HG03135 (cell line): Measurements from ENCODE around the gene SNX9.
"Not testable (repeated sequence)": the region's sequence is repeated elsewhere in the genome, so short reads cannot be mapped to it uniquely, and the experiment has no call there.

Experiments used
- ATAC-seq: cut with Tn5 transposase; IDR thresholded peaks from one replicate; pipeline ENCODE4 v1.9.1; 2021; ENCODE audit warnings: mild to moderate bottlenecking, moderate library complexity; ENCODE audit not compliant: unreplicated experiment

SNX9 gene

DNA sequence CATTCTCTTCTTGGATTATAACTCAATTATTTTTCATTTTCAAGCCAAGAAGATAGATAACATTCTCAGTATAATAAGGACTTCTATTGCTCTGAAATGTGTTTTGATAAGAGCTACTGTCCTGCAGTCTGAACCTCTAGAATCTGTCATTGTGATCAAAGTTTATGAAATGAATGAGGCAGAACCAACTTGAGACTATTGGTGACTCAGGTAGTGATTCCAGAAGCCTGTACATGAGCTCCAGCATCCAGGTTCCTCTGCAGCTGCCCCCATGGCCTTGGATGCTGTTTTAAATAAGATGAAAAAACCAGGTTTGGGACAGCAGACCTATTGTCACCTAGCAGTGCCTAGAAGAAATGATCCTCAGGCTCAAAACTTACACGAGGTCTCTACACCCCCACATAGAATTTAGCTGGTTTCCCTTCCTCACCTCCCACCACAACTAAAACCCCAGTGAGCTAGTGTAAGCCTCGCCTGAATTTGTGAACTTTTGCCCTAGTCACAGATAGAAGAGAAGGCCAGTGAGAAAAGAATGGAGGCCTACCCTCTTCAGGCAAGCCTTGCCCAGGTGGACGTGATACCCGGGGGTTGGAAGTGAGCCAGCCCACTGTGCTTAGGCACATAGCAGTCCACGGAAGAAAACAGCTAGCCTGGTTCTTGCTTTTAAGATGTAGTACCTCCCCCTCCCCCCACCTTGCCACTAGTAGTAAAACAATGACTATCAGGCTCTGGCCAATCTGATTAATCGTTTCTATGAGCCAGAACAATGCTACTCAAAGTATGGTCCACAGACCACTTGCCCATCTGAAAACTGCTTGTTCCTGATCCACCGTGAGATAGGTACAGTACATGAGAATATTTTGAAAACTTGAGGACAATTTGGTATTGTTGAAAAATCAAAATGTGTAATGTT, 85.6 kb downstream of the SNX9 start:
- peak; percentile 64 for ATAC-seq

DNA sequence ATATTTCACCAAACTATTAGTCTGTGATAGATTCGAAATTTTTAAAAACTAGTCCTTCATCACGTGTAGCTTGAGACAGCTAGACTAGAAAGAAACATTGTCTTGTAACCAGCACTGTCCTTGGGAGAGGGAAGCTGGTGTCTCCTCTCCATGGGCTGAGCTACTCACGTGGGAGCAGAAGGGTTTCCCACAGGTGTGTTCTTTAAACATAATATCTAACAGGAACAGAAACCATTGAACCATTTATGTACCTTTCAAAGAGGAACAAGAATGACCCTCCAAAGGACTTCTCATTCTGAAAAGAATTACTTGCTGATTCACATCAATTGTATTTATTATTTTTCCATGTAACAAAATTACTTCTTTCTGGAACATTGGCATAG, 86.2 kb downstream of the SNX9 start:
- ATAC-seq = no peak

DNA sequence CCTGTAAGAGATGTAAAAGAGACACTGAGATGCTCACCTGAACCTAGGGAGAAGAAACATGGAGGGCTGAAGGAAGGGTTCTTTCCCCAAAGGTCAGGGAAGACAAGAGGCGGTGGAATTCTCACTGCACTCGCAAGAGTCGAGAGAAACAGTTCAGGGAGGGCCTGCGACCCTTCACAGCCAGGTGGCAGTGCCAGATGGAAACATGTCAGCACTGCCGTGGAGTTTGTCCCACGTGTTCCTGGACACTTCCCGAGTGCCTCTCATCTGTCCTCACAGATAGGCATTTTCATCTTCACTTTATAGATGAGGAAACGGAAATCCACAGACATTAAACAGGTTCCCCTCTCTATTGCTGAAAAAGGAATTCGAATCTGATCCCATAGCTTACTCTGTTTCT, 88.2 kb downstream of the SNX9 start:
- no peak for ATAC-seq

DNA sequence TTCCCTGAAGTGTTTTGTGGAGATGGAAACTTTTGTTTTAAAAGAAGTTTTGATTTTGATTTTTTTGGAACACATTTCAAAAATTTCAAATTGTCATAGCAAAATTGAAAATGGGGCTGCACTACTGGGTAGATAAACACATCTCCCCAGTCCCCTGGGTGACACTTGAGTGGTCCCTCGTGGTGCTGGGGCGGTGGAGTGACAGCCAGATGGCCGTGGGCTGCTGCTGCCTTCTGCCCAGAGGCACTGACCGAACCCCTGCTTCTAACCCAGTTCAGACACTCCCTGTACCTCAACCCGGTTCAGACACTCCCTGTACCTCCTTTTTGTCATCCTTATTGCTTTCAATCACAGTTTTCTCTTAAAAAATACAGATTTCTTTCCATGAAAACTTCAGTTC, 88.7 kb downstream of the SNX9 start:
- no peak for ATAC-seq

DNA sequence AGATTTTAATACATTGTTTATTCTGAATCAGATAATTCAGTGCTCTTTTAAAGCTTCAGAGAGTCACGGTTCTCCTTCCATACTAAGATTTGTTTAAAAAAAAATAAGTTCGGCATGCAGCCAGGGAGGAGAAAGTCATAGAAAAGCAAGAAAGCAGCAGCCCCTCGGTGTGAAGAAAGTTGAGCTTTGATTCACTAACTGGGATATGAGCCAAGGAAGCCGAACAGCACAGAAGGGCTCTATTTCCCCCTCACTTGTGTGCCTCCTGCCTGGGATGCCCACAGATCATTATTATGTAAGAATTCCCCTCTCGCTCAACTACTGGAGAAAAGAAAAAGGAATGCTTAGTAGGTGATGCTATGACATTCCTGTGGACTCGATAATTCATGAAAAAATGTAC, 89.3 kb downstream of the SNX9 start:
- no peak for ATAC-seq

DNA sequence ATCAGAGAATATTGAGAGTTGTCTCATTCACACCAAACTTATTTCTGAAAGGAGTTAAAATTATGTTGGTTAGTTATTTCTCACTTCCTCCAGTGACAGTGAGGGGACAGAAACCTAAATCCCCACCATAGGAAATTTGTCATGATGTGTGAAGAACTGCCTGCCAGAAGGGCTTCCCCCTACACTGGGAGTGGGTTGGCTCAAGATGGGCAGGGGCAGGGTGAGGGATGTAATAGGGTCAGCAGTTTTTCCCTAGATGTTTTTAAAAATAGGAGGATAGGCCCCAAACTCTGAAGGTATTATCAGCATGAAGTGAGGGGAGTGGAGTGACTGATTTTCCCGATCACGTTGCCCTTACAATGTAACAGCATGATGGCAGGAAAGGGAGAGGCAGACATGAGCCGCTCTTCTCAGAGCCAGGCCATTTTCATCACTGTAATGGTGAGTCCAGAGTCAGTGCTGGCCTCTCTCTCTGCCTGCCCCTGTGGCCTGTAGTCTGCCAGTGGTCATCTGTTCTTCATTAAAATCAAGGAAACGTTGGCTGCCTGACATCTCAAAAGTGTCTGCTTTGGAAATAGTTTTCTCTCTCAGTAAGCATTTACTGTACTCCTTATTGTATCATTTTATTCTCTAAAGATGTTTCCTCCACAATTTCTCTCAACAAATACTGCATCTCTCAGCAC, 98.8 kb downstream of the SNX9 start:
- no peak for ATAC-seq

DNA sequence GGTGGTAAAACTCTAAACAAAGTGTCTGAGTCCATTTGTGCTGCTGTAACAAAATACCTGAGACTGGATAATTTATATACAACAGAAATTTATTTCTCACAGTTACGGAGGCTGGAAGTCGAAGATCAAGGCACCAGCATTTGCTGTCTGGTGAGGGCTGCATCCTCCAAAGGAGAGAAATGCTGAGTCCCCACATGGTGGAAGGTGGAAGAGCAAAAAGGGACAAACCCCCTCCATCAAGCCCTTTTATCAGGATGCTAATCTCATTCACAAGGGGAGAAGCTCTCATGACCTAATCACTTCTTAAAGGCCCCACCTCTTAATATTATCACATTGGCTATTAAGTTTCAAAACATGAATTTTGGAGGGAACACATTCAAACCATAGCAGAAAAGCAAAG, 102.7 kb downstream of the SNX9 start:
- no peak for ATAC-seq

DNA sequence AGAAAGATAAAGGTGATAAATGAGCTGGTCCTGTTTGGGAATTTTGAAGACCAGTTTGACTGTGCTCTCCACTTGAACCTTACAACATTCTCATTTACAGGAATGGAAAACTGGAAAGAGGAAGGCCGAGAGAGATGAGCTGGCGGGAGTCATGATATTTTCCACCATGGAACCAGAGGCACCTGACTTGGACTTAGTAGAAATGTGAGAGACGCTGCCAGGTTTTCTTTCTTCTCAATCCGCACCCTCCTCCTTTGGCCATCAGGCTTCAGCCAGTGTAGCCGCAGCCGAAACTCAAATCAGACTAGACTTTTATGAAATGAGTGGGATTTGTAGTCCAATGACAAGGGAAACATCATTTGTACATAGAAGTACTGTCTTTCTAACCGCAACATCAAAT, 104.0 kb downstream of the SNX9 start:
- ATAC-seq = no peak

DNA sequence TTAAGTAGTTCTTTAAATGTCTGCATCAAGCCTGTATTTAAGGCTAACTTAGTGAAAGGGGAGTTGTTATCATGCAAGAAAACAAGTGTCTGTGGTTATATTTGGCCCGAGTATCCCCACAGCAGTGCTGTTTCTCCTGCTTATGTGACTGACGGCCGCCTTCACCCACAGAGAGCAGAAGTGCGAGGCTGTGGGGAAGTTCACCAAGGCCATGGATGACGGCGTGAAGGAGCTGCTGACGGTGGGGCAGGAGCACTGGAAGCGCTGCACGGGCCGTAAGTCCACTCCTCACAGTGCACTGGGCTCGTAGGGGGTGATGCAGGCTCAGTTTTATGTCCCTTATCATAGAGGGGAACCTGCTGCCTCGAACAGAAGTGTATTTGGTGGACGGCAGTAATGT, 105.4 kb downstream of the SNX9 start:
- ATAC-seq = no peak

DNA sequence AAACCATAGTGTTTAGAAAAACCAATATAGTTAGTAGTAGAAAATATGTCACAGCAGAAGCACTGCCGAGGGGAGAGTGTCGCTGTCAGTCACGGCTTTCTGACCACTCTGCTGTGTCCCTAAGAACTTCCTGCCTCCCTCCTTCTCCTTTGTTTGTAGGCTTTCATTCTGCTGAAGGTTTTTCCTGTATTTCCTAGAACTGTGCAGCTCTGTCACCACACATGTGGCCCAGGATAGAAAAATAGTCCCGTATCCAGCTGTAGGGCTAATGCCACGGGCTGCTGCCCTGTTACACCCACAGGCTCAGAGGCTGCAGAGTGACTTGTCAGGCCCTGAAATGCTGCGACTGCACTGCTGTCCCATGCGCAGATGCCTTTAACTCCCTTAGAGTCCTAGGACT, 106.0 kb downstream of the SNX9 start:
- no peak for ATAC-seq

DNA sequence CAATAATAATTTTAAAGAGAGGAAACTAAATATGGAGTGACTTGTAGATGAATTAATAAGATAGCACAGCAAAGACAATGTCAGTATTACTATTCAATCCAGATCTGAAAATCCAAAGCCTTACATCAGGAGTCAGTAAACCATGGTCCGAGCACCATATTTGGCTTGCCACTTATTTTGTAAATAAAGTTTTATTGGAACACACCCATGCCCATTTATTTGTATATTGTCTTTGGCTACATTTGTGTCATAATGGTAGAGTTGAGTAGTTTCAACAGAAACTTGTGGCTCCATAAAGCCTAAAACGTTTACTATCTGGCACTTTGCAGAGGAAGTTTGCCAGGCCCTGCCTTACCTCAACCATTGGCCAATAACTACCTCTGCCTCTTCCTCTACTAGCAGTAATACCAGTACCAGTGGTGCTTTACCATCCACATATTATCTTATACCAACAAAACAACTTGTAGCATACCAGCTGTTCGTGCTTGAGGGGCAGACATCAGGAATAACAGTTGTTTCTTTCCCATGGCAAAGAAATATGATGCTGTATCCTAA, 106.8 kb downstream of the SNX9 start:
- ATAC-seq = no peak

DNA sequence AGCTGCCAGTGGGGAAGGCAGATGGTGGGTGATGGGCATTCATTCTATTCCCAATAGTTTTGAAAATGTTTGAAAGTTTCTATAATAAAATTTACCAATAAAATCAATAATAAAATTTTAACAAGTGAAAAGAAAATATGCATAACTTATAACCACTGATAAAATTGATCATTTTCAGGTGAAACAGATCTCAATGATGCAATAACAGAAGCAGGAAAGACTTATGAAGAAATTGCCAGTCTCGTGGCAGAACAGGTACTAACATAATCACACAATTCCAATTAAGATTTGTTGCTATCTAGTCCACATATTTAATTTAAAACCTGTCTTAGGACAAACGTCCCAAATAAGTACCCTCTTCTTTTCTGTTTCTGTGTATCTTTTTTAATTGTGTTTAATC, 112.7 kb downstream of the SNX9 start:
- ATAC-seq = no peak

DNA sequence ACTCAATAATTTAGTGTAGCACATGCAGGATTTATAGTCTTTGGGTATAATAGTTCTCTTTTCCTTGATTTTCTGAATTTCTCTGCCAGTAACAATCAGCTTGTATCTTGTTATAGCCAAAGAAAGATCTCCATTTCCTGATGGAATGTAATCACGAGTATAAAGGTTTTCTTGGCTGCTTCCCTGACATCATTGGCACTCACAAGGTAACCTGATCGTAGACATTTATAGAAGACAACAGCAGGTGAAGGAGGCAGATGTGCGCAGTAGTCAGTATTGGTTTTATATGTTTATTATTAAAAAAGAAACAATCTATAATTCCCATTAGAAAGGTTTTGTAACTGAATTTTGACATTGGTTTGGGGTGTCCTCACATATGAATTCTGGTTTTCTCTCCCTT, 114.3 kb downstream of the SNX9 start:
- no peak for ATAC-seq

DNA sequence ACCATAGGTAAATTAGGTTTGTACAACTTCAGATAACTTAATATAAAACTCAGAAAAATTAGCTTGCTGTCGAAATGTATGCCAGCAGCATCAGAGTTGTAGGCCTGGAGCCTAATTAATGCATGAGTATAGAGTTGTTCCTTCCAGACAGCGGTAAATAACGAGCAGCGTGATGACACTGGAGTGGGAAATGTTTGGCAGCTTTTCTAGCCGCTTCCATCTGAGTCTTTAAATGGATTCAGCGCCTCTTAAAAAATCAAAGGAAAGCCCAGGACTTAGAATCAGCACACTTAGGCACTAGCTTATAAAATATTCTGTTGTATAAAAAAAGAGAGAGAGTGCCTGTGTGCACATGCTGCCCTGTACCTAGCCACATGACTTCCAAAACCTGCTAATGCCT, 114.9 kb downstream of the SNX9 start:
- ATAC-seq = no peak

DNA sequence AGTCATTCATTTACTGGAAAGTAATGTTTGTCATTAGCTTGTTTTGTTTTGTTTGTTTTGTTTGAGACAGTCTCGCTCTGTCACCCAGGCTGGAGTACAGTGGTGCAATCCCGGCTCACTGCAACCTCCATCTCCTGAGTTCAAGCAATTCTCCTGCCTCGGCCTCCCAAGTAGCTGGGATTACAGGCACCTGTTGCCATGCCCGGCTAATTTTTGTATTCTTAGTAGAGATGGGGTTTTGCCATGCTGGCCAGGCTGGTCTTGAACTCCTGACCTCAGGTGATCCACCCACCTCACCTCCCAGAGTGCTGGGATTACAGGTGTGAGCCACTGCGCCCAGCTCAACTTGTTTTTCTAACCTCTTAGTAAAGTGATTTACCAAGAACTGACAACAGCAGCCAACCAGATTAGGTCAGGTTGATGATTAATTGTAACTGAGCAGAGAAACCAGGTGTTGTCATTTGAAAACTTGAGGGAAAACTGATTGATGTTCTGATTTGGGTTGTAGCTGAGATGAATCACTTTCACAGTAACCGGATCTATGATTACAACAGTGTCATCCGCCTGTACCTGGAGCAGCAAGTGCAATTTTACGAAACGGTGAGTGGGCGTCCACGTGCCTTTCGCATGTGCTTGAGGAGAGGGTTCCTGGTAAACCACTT, 117.5 kb downstream of the SNX9 start:
- ATAC-seq = not testable (repeated sequence)

DNA sequence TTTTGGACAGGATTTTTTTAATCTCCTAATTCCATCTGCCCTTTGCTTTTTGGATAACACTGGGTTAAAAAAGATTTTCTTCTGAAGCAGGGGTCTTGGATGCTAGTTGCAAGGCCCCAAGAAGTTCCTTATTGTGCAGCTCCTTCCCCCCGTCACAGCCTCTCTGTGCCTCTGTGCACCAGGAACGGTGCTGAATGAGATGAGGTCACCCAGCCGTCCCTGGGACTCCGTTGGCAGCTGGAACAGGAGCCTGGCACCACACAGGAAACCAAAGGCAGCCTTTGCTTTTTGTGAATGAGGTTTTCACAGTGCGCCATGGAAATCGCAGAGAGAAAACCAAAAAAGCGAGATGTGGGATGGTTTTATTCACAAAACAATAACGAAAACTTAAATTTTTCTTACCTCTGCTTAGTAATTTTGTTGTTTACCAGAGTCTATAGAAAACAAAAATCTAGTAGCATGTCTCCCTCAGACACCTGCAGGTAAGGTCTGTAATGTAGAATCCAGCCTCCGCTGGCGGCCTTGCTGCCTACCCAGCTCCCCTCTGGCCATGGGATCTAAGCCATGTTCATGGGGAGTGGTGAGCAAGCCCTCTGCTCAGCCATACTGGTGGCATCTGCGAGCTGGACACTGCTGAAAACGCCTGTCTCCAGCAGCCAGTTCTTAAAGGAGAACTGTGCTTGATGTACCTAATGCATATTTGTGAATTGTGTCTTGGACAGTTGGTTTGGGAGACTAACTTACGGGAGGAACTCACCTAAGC, 118.2 kb downstream of the SNX9 start:
- ATAC-seq = no peak

DNA sequence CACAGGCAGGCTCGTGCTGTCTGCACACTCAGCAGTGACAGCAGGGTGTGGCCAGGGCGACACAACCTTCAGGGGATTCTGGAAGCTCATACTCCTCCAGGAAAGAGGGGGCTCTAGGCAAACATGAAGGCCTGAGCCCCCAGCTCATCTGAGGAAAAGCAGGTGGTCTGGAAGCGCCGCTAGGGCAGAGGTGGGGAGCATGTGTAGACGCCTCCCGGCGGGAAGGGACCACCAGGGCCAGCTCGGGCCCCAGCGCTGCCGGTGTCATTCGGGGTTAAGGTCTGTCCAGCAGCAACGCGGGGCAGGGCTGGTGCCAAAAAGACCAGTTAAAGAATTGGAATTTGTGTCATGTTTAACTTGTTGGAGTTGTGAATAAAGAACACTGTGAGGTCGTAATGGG, 119.3 kb downstream of the SNX9 start:
- no peak for ATAC-seq

DNA sequence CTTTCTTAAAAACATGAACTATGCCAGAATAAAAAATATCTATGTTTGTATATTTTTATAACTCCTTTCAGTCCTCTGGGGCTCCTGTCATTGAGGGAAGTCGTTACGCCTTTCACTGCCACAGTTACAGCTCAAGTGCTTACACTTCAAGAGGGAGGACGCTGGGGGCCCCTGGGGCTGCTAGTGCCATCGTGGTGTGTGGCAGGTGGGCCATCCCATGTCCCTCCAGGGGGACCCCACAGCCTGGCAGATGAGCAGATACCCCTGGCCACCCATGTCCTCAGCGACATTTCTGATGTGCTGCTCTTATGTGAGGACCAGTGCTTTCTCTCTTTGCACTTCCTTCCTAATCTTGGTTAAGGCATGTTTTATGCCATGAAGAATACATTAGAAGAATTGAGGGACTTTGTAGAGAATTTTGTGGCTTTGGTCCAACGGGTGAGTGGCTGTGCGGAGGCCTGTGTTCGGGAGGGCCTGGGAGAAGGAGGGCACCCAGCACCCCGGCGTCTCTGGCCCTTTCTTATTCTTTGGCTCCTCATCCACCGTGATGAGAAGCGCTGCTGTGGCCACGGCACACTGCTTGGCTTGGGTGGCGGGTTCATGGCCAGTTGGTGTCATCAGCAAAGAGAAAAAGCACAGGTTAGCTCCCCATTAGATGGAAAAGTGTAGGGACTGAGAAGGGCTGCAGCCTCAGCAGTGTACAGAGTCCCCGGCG, 120.4 kb downstream of the SNX9 start:
- ATAC-seq = no peak

DNA sequence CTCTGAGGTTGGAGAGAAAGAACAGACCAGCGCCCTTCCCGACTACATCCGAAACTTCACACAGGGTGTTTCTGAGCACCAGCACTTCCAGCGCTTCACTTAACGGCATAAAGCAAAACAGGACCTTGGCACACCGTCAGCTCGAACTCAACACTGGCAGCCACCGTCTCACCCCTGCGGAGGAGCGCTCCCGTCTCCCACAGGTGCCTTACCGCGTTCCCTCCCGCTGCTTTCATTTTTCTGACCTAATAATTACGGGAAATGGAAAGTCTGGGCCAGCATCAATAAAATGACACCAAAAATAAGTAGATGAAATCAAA, 120.9 kb downstream of the SNX9 start:
- ATAC-seq = no peak
